G401 (cell line): ENCODE results near the gene QRICH1. TPM values are rescaled to one million over a fixed set of nuclear protein-coding genes. Genes with fewer than 3 reads are reported as not detected.
A peak's percentile ranks its signal among the peaks of the same experiment; 100 is the strongest.

ENCODE experiments used
- DNase-seq: peaks from one replicate; pipeline ENCODE4 v3.0.0-alpha.2; 2015; ENCODE audit warnings: low spot score
- in situ Hi-C: cut with HindIII; loops from 2 replicates; pipeline ENCODE4 v1.10.0; 2016; ENCODE audit warnings: low sequenced_read_pairs, mixed read lengths
- total RNA-seq: library from RNA; depleted of rRNA; stranded (reverse); fragments of >200 nt; shearing (Covaris generic); gene quantifications from 2 replicates; pipeline ENCODE4 v1.2.3, GENCODE V29; 2014

The QRICH1 gene
- total RNA-seq, 1 experiment from 2014 or later: 168 TPM

DNA sequence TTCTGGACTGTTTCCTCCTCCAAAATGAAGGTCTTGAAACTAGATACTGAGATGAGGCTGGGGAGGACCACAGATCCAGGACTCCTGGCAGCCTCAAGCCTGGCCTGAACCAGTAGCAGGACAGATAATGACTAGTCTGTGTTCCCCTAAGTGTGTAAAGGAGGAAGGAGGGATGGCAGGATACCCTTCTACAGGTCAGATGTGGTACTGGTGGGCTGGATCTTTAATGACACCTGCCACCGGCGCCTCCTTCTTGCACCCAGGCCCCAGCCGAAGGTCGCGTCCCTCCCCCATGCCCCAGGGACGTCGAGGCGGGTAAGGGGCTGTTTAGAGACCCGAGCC lies 26.2 kb upstream of the QRICH1 start:
- in situ Hi-C loops: no loop called here
- DNase-seq: no peak

DNA sequence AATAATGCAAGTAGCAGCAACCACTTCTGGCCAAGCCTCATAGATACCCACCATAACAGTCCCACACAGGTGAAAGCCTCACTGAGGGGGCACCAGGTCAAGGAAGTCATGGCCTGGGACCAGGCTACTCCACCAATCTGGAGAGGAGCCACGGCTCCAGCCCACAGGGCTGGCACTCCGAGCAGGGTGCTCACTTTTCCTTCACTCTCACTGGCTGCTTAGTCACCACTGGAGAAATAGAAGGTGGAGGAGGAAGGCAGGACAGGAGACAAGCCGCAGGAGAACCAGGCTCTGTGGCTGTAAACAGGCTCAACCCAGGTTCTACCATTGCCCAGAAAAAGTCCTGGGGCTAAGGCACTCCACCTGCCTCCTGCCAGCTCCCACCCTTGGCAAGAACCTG lies 25.6 kb upstream of the QRICH1 start:
- in situ Hi-C loops: no loop called here
- no peak for DNase-seq

DNA sequence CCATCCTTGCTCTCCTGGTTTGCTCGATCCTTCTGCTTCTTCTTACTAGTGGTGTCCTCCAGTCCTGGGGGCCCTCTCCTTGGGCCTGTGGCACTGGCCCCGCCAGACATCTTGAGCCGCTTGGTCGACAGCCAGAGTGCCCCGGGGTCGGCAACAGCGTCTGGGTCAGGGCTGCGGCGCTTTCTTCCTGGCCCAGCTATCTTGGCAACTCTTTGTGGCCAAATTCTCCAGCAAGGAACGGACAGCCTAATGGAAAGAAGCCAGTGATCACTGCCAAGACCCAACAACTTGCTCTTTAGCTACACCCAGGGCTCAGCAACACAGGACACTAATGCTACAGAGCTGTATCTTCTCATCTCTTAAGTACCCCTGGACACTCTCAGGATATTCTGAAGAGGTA lies 25.2 kb upstream of the QRICH1 start:
- DNase-seq: no peak
- in situ Hi-C loops: no loop called here

DNA sequence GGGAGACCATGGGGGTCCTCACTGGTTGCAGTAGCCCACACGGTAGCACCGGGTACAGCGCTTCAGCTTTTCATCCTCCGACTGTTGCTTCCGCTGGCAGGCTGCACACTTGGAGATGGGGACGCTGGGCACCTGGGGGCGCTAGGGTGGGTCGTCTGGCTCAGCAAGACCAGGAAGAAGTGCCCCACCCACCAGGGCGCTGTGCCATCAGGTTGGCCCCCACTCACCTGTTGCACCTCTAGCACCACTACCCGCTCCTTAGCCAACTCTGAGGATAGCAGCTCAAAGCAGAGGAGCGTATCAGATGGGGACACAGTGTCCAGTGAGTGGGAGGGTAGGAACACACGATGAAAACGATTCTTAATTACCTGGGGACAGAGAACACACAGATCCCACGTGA lies 18.4 kb upstream of the QRICH1 start:
- DNase-seq: no peak
- in situ Hi-C loops: no loop called here

DNA sequence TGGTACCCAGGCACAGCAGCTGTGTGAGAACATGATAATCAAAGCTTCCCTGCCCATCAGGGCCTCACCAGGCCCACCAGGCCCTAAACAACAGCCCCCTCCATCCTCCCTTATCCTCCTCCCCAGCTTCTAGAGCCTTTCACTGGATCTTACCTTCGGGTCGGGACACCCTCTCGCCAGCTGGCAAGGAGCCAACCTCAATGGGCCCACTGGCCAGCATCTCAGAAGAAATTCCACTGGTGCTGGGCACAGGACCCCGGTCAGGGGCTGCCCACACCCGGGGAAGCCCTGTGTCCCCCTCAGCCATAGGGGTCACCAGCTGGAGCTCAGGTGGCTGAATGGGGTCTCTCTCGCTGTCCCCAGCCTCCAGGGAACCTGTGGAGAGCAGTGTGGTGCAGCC lies 17.5 kb upstream of the QRICH1 start:
- in situ Hi-C loops: no loop called here
- DNase-seq: no peak

DNA sequence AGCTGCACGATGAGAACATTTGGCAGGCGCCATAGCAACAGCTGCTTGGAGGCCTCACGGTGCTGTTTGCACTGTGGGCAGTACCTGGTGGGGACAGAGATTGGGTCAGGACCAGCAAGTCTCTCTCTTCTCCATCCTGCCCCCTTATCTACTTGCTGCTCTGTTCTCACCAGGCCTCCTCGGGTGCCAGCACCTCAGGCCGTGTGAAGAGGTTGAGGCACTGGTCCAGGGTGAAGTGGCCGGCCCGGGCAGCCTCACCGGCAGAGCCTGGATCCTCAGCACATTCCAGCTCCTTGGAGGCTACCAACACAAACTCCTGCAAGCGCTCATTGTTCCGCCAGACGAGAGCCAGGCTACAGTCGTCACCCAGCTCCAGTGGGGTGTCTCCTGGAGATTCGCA lies 16.9 kb upstream of the QRICH1 start:
- no peak for DNase-seq
- in situ Hi-C loops: no loop called here

DNA sequence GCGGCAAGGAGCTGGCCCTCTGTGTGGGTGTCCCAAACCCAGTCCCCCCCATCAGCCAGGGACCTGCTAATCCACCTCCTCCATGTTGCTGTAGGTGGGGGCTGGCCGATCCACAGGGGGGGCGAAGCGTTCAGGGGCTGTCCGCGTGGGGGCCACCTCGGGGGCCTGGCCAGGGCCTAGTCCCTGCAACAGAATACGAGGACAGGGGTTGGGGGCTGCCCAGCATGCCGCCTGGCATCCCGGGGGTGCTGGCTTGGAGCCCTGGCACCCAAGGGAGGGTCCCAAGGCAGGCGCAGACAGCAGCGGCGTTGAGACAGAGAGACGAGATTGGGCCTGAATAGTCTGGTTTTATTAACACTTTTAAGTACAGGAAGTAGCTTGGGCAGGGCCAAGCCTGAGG lies 14.5 kb upstream of the QRICH1 start:
- no peak for DNase-seq
- in situ Hi-C loops: no loop called here

DNA sequence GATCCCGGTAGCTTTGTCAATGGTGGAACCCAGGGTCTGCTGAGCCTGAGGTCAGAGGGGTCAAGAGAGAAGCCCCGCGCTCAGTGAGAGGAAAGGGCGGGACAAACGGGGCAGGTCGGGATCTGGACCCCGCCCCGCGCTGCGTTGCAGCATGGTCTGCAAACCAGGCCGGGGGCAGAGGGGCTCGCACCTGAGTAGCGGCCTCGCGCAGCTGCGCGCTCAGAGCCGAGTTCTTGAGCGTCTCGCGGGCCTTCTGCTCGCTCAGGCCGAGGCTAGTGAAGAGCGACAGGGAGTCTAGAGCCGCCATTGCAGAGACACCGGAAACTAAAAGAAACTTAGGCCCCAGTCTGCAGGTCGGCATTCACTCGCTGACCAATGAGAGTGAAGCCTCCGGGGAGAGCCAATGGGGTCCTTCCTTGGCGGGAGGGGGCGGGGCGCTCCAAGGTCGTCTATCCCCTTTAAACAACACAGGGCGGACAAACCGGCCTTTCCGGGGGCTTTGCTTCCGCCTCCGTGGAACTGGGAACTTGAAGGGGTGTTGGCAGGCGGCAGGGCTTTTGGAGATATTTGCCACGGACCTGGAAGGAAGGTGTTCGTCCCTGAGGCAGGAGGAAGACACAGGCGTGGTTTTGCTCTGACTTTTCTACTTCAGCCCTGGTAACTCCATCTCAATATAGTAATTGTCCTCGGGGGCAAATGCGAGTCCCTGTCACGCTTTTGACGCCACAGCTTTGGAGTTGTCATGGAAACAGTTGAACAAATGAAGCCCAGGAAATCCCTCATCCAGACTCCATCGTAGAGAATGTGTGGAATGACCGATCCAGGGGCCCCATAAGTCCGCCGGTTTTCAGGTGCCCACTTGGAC lies 10.8 kb upstream of the QRICH1 start, which contains the start of gene QARS1:
QARS1 (minus strand) TSS at position 331 of the 865 bp plus-strand sequence; CDS start at position 307, 24 bp downstream.
- peak; percentile 96 for DNase-seq
- in situ Hi-C loops: no loop called here

DNA sequence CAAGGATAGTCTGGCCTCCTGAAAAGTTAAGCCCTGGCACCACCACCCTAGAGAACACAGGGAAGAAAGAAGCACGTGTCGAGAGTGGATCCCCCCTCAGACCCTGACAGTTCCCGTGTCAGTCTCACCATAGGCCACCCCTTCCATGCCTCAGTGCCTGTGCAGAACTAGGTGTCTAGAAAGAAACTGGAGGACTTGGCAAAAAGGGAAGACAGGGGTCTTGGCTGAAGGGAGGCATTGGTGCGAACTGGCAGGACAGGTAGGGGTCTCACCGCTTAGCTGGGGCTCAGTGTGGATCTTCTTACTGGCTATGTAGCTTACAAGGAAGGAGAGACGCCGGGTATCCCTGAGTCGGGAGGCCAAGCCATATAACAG lies 10.2 kb upstream of the QRICH1 start:
- DNase-seq: no peak
- in situ Hi-C loops: no loop called here

DNA sequence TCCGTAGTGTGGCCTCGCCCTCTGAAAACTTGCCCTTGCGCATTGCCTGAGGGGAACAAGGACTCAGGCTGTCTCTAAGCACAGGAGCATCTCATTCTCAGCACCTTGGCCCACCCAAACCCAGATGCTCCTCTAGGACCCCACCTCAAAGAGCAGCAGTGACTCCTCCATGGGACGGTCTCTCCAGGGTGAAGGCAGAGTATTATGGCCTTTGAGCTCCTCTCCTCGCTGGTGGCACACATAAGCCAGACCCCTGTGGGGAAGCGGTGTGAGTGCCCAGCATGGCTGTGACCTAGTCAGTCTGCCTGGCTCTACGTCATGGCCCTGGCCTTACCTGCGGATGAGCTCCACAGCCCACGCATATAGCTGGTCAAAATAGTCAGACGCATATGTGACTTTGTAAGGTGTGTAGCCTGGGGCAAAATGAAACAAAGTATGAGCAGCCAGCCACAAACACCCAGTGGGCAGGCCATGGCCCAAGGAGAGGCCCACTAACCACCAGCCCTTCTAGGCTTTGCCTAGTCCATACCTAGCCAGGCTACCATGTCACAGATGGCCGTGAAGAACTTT lies 6.3 kb upstream of the QRICH1 start:
- in situ Hi-C loops: no loop called here

DNA sequence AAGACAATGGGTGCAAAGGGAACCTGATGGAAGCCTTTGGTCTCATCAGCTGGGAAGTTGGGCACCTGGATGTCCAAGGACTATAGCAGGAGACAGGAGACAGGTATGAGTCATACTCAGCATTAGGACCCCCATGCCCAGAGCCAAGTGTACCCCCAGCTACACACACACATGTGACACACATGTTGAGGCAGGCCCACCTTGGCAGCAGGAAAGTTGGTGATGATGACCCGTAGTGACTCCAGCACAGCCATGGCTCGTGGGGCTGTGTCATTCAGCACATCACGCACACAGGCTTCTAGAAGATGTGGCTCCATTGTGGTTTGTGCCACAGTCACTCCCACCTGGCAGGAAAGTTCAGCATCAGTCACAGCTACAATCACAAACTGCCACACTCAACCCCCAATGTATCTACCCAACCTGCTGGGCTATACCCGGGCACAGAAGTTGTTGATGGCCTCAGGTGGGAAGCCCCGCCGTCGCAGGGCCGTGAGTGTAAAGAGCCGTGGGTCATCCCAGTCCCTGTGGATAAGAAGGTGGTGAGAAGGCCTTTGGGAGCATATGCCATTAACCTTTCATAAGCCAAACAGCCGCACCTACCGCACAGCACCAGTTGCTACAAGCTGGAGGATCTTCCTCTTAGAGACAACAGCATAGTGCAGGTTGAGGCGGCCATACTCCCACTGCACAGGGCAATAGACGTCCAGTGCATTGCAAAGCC lies 5.2 kb upstream of the QRICH1 start:
- in situ Hi-C loops: no loop called here
- DNase-seq: no peak

More for the DNA sequence above, 6.3 kb upstream of the QRICH1 start:
- DNase-seq: no peak

DNA sequence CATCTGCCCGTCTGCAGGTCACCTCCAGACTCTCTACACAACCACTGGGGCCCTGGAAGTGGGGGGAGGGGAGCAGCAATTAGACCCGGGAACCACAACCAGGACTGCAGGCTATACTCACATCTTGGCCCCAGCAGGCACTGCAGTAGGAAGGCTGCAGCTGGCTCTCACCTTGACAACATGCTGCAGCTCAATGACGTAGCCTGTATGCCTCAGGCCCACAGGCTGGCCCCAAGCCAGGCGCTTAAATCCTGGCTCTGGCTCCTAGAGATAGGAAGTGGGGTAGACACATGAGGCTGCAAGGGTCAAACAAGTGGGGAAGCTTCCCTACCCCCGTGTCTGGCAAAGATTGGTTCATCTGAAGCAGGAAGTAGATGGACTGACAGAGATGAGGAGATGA lies 4.6 kb upstream of the QRICH1 start:
- no peak for DNase-seq
- in situ Hi-C loops: no loop called here

DNA sequence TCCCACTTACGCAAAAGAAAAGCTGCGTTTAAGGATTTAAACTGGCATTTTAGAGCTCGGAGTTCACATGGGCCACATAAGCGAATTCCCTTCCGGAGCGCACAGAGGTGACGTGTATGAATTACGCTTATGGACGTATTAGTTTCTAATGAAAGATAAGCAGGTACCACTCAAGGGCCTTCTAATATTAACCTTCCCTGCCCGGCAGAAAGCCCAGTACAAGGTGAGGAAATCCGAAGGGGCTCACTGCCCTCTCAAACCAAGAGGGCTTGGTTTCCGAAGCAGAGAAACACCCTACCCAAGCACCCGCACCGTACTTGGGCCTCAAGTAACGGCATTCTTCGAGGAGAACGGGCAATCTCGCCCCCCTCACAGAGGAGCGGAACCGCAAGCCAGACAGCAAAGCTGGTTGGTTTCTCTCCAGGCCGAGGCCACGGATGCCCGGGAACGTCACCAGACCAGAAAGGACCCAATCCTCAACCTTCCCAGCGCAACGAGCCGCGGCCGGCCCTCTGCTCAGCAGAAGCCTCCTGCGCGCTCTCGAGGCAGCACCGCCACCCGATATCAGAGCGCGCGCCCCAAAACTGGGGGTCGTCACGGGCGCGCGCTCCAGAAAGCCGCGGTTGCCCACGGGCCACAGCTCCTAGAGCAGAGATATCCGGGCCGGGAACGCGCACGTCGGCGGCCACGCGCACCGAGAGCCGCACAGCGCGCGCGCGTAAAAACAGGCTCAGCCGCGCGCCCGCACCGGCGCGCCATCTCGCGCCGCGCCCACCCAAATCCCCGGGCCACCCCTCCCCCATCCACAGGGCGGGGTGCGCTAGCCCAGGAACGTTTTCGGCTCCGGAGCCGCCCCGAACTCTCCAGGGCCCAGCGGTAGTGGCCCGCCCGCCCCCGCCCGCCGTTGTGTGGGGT lies 676 bp downstream of the QRICH1 start:
- in situ Hi-C loops: no loop called here
- DNase-seq: peak; percentile 69

DNA sequence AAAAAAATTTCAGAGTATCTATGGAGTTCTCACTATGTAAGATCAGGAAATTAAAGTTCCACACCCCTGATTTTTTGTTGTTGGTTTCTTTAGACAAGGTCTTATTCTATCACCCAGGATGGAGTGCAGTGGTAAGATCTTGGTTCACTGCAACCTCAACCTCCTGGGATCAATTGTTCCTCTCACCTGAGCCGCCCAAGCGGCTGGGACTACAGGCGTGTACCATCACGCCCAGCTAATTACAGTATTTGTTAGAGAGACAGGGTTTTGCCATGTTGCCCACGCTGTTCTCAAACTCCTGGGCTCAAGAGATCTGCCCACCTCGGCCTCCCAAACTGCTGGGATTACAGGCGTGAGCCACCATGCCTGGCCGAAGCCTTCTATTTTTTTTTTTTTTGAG lies 12.4 kb downstream of the QRICH1 start:
- DNase-seq: no peak
- in situ Hi-C loops: loop anchor here (5.0 kb wide), 1 partner anchor 34 kb away; no protein-coding TSS in a partner anchor

DNA sequence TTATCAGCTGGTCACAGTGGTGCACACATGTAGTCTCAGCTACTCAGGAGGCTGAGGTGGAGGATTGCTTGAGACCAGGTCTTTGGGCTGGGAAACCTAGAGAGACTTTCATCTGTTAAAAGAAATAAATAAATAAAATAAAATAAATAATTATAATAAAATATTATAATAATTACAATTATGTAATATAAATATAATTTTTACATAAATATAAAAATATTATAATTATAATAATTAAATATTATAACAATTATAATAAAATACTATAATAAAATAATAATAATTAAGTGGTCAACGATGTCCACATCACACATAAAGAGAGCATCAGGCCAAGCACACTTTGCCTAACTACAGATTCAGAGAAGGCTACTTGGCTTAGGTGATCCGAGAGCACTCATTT lies 14.6 kb downstream of the QRICH1 start:
- in situ Hi-C loops: no loop called here

DNA sequence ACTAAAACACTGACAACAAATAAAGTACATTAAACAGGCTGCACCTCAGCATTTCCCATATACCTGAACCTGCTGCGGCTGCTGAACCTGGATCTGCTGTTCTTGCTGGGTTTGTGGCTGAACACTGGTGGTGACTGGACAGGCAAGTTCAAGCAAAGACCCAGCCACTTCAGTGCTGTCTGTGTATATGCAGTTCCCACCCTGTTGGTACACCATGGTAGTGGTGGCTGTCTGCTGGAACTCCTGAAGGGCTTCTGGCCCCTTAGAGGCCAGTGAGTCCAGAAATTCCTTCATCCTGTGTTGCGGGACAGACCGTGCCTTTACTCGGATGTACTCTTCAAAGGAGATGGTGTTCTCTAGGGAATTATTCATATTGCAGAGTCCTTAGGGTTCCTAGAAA lies 17.2 kb downstream of the QRICH1 start:
- DNase-seq: no peak
- in situ Hi-C loops: no loop called here

More for the DNA sequence above, 14.6 kb downstream of the QRICH1 start:
- no peak for DNase-seq

DNA sequence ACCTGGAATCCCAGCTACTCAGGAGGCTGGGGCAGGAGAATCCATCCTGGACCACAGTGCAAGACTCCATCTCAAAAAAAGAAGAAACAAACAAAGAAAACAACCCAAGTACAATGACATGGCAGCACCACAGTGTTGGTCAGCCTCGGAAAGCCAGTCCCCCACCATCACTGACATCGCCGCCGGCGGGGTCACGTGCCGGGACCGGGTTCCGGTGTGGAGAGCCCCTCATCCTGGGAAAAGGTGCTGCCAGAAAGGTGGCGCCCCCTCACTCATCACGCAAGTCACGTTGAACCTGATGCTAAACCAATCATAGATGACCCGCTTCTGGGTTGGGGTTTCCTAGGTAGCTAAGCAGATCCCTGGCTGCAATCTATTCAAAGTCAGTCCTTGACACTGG lies 17.8 kb downstream of the QRICH1 start:
- in situ Hi-C loops: no loop called here
- DNase-seq: no peak

DNA sequence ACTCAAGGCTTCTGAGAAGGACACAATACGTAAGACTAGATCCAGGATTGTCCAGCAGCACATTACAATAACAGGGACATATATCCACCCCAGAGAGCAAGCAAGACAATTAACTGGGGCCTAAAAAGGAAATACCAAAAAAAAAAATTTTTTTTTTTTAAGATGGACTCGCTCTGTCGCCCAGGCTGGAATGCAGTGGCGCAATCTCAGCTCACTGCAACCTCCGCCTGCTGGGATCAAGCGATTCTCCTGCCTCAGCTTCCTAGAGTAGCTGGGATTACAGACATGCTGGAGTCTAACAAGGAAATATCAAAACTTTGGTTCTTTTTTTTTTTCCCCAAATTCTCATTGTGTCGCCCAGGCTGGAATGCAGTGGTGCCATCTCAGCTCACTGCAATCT lies 35.9 kb downstream of the QRICH1 start:
- in situ Hi-C loops: no loop called here
- DNase-seq: no peak

DNA sequence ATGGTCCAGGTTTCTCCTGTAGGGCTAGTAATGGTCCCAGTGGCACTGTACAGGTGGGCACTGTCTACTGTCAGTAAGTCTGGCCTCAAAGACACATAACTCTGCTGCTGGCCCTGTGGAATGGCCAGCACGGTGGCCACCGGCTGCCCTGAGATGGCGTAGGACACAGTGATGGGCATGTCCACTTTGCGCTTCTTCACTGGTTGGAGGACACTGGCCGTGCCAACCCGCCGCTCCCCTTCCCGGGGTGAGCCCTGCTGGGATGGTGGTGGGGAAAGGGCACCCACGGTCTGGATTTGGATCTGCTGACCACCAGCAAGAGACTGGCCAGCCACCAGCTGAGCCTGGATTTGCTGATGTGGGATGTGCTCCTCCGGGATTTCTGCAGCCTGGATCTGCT lies 36.6 kb downstream of the QRICH1 start:
- in situ Hi-C loops: no loop called here
- no peak for DNase-seq
